Coronary artery (tissue), 2 donors: ENCODE measurements around the gene SPOCD1.

ENCODE experiments used
- DNase-seq: peaks from one replicate; pipeline ENCODE4 v3.0.0-alpha.2; 2017; ENCODE audit warnings: low spot score
- H3K27ac ChIP-seq, 2 donors: fragments of 200-600 bp; sonication (generic); one replicate each; pipeline ENCODE4 v1.5.1; 2016 to 2019
- H3K4me3 ChIP-seq: fragments of 200-600 bp; sonication (generic); 2 replicates; pipeline ENCODE4 v1.5.1; 2016; ENCODE audit warnings: mild to moderate bottlenecking, moderate library complexity
- CTCF ChIP-seq: fragments of 200-600 bp; sonication (generic); IDR thresholded peaks from one replicate; pipeline ENCODE4 v1.5.1; 2019; ENCODE audit warnings: antibody characterized with exemption

Gene SPOCD1

DNA sequence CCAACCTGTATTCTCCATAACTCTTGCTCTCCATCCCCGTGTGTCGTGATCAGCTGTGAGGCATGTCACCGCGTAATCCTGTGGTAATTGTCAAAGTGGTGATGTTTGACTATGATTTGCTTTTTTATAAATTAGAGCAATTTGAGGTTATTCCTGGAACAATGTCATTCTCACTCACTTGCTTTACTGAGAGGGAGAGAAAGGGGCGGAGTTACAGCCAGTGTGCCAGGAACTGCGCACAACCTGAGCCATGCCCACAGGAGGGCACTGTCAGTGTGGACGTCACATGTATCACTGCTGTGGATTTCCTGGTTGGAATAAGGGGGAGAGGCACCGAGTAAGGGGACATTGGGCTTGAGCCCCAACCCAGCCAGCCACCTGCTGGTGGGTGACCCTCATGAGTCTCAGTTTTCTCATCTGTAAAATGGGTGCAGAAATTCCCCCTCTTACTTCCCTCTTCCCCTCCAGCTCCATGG lies 58.6 kb downstream of the SPOCD1 start:
- no peak overlapping the region for H3K27ac ChIP-seq
- DNase-seq = no peak
- no peak for TF ChIP-seq CTCF
- H3K4me3 ChIP-seq = no peak overlapping the region

DNA sequence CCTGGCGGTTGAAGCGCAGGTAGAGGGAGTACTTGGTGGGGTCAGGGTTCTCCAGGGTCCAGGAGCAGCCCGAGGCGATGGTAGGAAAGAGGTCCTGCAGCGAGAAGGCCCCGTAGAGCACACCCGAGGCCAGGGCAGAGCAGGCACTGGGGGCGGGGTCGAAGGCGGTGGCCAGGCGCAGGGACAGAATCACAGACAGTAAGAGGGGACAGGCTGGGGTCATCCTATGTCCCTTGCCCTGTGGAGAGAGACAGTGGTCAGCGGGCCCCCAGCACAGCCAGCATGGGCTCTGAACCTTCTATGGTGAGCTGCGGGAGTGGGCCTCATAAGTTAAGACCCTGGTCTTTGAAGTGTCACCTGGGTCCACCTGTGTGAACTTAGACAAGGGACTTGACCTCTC lies 59.2 kb downstream of the SPOCD1 start:
- H3K27ac ChIP-seq = no peak overlapping the region
- no peak for TF ChIP-seq CTCF
- no peak for DNase-seq
- H3K4me3 ChIP-seq = no peak overlapping the region

GRCh38 chr1:31755850-31756492 lies 59.9 kb downstream of the SPOCD1 start:
- Histone ChIP-seq H3K4me3 (no peak overlapping the region), H3K27ac (peak overlapping the region in 1 of 2 donors; percentile 78)
- no peak for DNase-seq
- TF ChIP-seq CTCF = no peak

DNA sequence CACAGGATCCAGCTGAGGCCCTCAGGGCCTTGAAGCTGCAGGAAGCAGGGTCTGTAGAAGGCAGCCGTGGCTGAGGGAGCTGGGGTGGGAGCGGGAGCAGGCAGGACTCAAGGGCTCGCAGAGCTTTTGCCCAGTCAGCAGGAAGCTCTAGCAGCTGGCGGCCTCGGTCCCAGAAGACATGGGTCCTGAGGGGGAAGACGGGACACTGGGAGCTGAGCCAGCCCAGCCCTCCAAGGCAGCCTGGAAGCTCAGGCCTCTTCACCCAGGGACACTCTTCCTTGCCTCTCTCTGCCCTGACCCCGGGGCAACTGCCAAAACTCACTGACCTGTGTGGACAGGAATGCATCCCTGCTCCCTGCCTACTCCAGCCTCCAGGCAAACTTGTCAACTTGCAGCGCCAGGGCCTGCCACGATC lies 60.6 kb downstream of the SPOCD1 start:
- Histone ChIP-seq H3K27ac (peak overlapping the region in 1 of 2 donors; percentile 78), H3K4me3 (no peak overlapping the region)
- DNase-seq = no peak
- TF ChIP-seq CTCF = no peak

- peak overlapping the region in 1 of 2 donors; percentile 78 for H3K27ac ChIP-seq
- no peak for TF ChIP-seq CTCF
- DNase-seq = no peak
- no peak overlapping the region for H3K4me3 ChIP-seq
These were observed 61.4 kb downstream of the SPOCD1 start for GRCh38 chr1:31754397-31754796.

DNA sequence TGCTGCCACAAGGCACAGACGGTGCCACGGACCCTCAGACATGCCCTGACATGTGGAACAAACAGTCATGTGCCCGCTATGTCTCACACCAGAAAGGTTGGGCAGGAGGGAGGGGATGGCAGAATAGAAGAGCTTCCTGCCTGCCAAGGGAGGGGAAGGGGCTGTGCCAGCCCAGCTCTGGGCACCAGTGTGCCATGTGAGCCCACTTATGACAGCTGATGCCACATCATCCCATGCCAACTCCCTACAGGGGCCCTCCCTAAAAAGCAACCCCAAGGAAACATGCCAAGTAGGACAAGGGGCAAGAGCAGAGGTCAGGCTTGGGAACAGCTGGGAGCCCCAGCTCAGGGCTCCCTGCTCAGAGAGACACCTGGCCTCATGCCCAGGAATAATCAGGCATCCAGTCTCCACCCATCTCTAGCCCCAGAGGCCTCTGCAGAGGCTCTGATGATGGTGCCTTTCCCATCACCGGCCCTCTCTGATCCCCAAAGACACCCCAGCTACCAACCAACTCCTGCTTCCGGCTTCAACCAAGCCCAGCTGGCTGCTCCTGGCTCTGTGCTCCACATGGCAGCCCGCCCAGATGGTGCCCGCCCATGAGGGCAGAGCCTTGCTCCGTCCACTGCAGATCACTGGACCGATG lies 62.0 kb downstream of the SPOCD1 start:
- no peak for DNase-seq
- H3K4me3 ChIP-seq = no peak overlapping the region
- no peak for TF ChIP-seq CTCF
- H3K27ac ChIP-seq = peak overlapping the region; percentile 11 to 78

- no peak for DNase-seq
- H3K27ac ChIP-seq = peak overlapping the region; percentile 11 to 78
- H3K4me3 ChIP-seq = no peak overlapping the region
- TF ChIP-seq CTCF = no peak
These were observed 62.8 kb downstream of the SPOCD1 start for GRCh38 chr1:31752952-31753475.
